Activated B cell treated with CpG ODN at 0.5 μM for 24 hours (primary cell): ENCODE data around the gene CBLB. TPM values are rescaled to one million over a fixed set of nuclear protein-coding genes. Genes with fewer than 3 reads are reported as not detected.
"Not testable (repeated sequence)": the region's sequence is repeated elsewhere in the genome, so short reads cannot be mapped to it uniquely, and the experiment has no call there.

Experiments
- ATAC-seq: fragments of 200-7000 bp; cut with Tn5 transposase; one replicate; pipeline ENCODE4 v1.10.0; 2021; ENCODE audit warnings: low read depth, mild to moderate bottlenecking, moderate library complexity
- CTCF ChIA-PET: fragments of 350-600 bp; sonication (Branson Sonifier 250); formaldehyde crosslinking; loops from one replicate; lab custom pipeline; 2021; ENCODE audit warnings: antibody characterized with exemption; lab: Charles Lee
- POLR2A ChIA-PET: fragments of 350-600 bp; sonication (Branson Sonifier 250); formaldehyde crosslinking; loops from one replicate; lab custom pipeline; 2021; ENCODE audit warnings: antibody characterized with exemption; lab: Charles Lee
- DNase-seq: peaks from one replicate; pipeline ENCODE4 v3.0.0; 2022
- H3K27ac Mint-ChIP-seq: one replicate; pipeline ENCODE4 v1.8.0; 2020; ENCODE audit warnings: mixed read lengths
- H3K27me3 Mint-ChIP-seq: one replicate; pipeline ENCODE4 v1.8.0; 2021; ENCODE audit warnings: mixed read lengths
- H3K36me3 Mint-ChIP-seq: one replicate; pipeline ENCODE4 v1.8.0; 2021; ENCODE audit warnings: low read depth, mixed read lengths
- H3K4me1 Mint-ChIP-seq: one replicate; pipeline ENCODE4 v1.8.0; 2021; ENCODE audit warnings: mixed read lengths
- H3K4me3 Mint-ChIP-seq: one replicate; pipeline ENCODE4 v1.8.0; 2020; ENCODE audit warnings: mild to moderate bottlenecking, mixed read lengths
- H3K9me3 Mint-ChIP-seq: one replicate; pipeline ENCODE4 v1.8.0; 2020; ENCODE audit warnings: mixed read lengths
- intact Hi-C: fragments of 100-400 bp; cut with micrococcal nuclease; formaldehyde crosslinking; loops from one replicate; pipeline ENCODE4 v1.15.1; 2024
- total RNA-seq: library from RNA; stranded (reverse); gene quantifications from 2 replicates; pipeline ENCODE4 v1.2.3, GENCODE V29; 2022
- TF ChIP-seq, protein P1 (sequence below): fragments of 200-600 bp; IDR thresholded peaks from one replicate; pipeline ENCODE4 v1.8.0; 2022; ENCODE audit warnings: antibody characterized with exemption, mild to moderate bottlenecking

Gene CBLB
- total RNA-seq, 1 donor from 2014 or later = 78.1 TPM

DNA sequence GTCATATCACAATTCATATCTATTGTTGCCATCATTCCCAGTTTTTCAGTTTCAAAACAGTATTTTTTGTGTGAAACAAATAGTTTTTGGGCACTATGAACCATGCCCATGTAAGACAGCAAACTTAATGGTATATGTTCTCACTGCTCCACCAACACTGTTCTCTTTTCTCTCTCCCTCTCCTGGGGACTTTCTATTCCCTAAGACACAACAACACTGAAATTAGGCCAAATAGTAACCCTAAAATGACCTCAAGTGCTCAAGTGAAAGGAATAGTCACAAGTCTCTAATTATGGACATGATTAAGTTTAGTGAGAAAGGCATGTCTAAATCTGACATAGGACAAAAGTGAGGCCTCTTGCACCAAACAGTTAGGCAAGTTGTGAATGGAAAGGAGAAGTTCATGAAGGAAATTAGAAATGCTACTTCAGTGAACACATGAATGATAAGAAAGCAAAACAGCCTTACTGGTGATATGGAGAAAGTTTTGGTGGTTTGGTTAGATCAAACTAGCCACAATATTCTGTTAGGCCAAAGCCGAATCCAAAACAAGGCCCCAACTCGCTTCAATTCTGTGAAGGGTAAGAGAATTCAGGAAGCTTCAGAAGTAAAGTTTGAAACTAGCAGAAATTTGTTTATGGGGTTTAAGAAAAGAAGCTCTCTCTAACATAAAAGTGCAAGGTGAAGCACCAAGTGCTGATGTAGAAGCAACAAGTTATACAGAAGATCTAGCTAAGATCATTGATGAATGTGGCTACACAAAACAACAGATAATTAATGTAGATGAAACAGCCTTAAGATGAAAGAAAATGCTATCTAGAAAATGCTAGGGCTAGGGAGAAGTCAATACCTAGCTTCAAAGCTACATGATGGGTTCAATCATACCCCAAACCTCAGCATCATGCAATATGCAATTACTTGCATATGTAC lies 104.2 kb downstream of the CBLB start:
- ATAC-seq (peak; percentile 50), DNase-seq (no peak)
- Mint-ChIP-seq H3K27me3 (no peaks in the 10 kb centered on the region), H3K36me3 (peaks cover 32% of the 10 kb centered on the region), H3K9me3 (peaks cover 9% of the 10 kb centered on the region), H3K4me1 (peaks cover 43% of the 10 kb centered on the region), H3K27ac (peak overlapping the region; percentile 43), H3K4me3 (no peak overlapping the region)
- intact Hi-C loops = loop anchor here (1.0 to 5.0 kb wide), 2 partner anchors 10 to 32 kb away; no protein-coding TSS in a partner anchor
- ChIA-PET CTCF (no interaction called here), POLR2A (no interaction called here)
- TF ChIP-seq, protein P1, sequence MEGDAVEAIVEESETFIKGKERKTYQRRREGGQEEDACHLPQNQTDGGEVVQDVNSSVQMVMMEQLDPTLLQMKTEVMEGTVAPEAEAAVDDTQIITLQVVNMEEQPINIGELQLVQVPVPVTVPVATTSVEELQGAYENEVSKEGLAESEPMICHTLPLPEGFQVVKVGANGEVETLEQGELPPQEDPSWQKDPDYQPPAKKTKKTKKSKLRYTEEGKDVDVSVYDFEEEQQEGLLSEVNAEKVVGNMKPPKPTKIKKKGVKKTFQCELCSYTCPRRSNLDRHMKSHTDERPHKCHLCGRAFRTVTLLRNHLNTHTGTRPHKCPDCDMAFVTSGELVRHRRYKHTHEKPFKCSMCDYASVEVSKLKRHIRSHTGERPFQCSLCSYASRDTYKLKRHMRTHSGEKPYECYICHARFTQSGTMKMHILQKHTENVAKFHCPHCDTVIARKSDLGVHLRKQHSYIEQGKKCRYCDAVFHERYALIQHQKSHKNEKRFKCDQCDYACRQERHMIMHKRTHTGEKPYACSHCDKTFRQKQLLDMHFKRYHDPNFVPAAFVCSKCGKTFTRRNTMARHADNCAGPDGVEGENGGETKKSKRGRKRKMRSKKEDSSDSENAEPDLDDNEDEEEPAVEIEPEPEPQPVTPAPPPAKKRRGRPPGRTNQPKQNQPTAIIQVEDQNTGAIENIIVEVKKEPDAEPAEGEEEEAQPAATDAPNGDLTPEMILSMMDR = no peak

DNA sequence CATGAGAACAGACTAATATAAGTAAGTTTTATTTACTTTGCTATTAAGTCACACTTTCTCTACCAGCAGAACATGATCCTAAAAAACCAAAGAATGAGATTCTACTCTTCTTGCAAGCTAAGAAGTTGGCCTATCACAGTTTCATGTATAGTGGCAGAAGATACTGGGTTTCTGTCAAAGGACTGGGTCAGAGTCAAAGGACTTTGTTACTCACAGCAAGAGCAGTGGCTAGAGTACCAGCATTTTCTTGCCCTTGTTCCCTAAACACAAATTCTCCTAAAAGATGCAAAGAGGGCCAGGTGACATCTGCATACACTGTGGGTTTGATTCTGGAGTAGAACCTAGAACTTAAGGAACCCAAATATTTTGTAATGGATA lies 105.2 kb downstream of the CBLB start:
- DNase-seq (no peak), ATAC-seq (no peak)
- H3K27ac Mint-ChIP-seq = no peak overlapping the region
- ChIA-PET POLR2A (no interaction called here), CTCF (no interaction called here)
- TF ChIP-seq, protein P1 = no peak
- no peaks in the 10 kb centered on the region for H3K27me3 Mint-ChIP-seq
- peaks cover 43% of the 10 kb centered on the region for H3K4me1 Mint-ChIP-seq
- H3K36me3 Mint-ChIP-seq = peaks cover 37% of the 10 kb centered on the region
- H3K9me3 Mint-ChIP-seq = peaks cover 9% of the 10 kb centered on the region
- H3K4me3 Mint-ChIP-seq = peak overlapping the region; percentile 2
- intact Hi-C loops = no loop called here

DNA sequence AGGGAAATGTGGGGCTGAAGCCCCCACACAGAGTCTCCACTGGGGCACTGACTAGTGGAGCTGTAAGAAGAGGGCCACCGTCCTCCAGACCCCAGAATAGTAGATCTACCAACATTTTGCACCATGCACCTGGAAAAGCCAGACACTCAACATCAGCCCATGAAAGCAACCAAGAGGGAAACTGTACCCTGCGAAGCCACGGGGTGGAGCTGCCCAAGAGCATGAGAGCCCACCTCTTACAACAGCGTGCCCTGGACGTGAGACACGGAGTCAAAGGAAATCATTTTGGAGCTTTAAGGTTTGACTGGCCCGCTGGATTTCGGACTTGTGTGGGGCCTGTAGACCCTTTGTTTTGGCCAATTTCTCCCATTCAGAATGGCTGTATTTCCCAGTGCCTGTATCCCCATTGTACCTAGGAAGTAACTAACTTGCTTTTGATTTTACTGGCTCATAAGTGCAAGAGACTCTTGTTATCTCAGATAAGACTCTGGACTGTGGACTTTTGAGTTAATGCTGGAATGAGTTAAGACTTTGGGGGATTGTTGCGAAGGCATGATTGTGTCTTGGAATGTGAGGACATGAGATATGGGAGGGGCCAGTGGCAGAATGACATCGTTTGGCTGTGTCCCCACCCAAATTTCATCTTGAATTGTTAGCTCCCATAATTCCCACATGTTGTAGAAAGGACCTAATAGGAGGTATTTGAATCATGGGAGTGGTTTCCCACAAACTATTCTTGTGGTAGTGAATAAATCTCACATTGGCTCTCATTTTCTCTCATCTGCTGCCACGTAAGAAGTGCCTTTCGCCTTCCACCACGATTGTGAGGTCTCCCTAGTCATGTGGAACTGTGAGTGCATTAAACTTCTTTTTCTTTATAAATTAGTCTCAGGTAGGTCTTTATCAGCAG lies 105.8 kb downstream of the CBLB start:
- Mint-ChIP-seq H3K4me3 (no peak overlapping the region), H3K9me3 (peaks cover 9% of the 10 kb centered on the region), H3K27me3 (no peaks in the 10 kb centered on the region), H3K27ac (no peak overlapping the region), H3K4me1 (peaks cover 41% of the 10 kb centered on the region), H3K36me3 (peaks cover 39% of the 10 kb centered on the region)
- DNase-seq = no peak
- ATAC-seq = no peak
- TF ChIP-seq, protein P1 = no peak
- intact Hi-C loops = no loop called here
- ChIA-PET POLR2A (no interaction called here), CTCF (no interaction called here)

DNA sequence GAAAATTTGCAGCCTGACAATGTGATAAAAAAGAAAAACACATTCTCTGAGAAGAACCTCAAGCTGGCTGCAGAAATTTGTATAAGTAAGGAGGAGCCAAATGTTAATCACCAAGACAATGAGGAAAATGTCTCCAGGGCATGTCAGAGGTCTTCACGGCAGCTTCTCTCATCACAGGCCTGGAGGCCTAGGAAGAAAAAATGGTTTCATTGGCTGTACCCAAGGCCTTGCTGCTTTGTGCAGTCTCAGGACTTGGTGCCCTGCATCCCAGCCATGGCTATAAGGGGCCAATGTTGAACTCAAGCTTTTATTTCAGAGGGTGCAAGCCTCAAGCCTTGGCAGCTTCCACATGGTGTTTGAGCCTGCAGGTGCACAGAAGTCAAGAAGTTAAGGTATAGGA lies 106.6 kb downstream of the CBLB start:
- H3K4me3 Mint-ChIP-seq, intact Hi-C loops, POLR2A ChIA-PET, CTCF ChIA-PET, H3K9me3 Mint-ChIP-seq, DNase-seq, H3K27ac Mint-ChIP-seq, ATAC-seq, H3K27me3 Mint-ChIP-seq: not testable (repeated sequence)
- peaks cover 40% of the 10 kb centered on the region for H3K36me3 Mint-ChIP-seq
- peaks cover 33% of the 10 kb centered on the region for H3K4me1 Mint-ChIP-seq

DNA sequence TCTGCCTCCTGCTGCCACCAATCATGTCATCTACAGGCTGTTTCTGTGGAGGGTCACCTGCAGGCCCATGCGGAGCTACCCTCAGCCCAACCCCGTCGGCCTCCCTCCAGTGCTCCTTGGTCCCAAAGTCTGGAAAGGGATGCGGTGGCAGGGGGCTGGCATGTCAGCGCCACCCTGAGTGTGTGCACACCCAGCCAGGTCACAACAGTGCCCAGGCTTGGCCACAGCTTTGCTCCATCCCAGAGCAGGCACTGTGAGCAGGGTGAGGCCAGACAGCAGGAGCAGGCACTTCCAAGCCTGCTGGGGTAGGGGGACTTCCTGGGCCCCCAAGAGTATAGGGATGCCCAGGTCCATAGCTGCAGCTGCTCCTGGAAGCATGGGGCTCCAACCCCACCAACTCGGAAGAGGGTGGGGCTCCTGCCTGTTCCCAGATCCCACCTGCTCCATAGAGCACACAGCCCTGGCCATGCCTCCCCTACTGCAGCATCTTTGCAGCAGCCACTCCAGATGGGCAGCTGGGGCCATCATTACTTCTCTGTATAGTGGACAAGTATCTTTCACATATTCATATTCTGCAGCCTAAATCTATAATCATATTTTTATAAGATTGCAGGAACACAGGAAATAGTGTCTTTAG lies 109.3 kb downstream of the CBLB start:
- DNase-seq (no peak), ATAC-seq (no peak)
- intact Hi-C loops = no loop called here
- Mint-ChIP-seq H3K9me3 (peaks cover 9% of the 10 kb centered on the region), H3K4me1 (peaks cover 16% of the 10 kb centered on the region), H3K27me3 (no peaks in the 10 kb centered on the region), H3K27ac (no peak overlapping the region), H3K4me3 (no peak overlapping the region), H3K36me3 (peaks cover 45% of the 10 kb centered on the region)
- TF ChIP-seq, protein P1 = no peak
- ChIA-PET POLR2A (no interaction called here), CTCF (no interaction called here)
